ENCODE measurements around the gene UGT1A5. TPM values are rescaled to one million over a fixed set of nuclear protein-coding genes. Genes with fewer than 3 reads are reported as not detected.

The UGT1A5 gene
- total RNA-seq, 1 experiment from 2014 or later: not detected

DNA sequence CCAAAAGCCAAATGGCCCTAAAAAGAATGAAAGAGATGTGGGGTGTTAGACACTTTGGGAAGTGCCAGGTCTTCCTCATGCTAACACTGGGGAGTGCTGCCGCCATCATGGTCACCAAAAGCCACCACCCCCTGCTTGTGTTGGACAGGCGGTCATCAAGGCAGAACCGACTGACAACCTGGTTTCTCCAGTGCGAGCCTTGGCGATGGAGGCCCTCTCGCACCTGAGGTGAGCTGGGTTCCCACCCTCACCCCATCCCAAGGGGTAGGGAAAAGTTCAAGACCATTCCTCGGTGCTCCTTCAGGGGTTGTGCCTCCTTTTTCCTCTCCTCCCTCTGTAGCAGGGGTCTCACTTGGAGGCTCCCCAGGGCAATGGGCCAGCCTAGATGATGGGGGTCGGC lies 99.0 kb downstream of the UGT1A5 start (continued):
- TF ChIP-seq ZBTB33 (IDR thresholded peaks at IDR 0.05; ENCODE audit: extremely low read depth, insufficient replicate concordance, low read length): no peak
- no peak for TF ChIP-seq POLR2A (IDR thresholded peaks at IDR 0.05; ENCODE audit: borderline replicate concordance, extremely low read depth, insufficient read depth, insufficient read length)
- TF ChIP-seq ZNF274 (IDR thresholded peaks at IDR 0.05; ENCODE audit: low read depth, low read length): no peak
- no peak for TF ChIP-seq POLR2AphosphoS5 (IDR thresholded peaks at IDR 0.05; ENCODE audit: low read depth, low read length)
- TF ChIP-seq FOSL1 (IDR thresholded peaks at IDR 0.05; ENCODE audit: low read depth): no peak

GRCh38 chr2:233813236-233814055 lies 100.7 kb downstream of the UGT1A5 start:
- no peaks in the 10 kb centered on the region for H4K20me1 ChIP-seq (ENCODE audit: insufficient read depth)
- no peak overlapping the region for H3K27ac ChIP-seq (ENCODE audit: low read depth, low read length)
- BruUV-seq (replicated peaks): no TSS peak
- H3K79me2 ChIP-seq (ENCODE audit: insufficient read depth, low read length): no peaks in the 10 kb centered on the region
- ATAC-seq (no peak), DNase-seq (ENCODE audit: low read depth, low spot score) (no peak)
- POLR2A ChIA-PET: no interaction called here
- no peak overlapping the region for H2AFZ ChIP-seq (ENCODE audit: low read depth, low read length, poor library complexity, severe bottlenecking)
- intact Hi-C loops (cut with micrococcal nuclease): no loop called here
- H3K9me2 ChIP-seq (ENCODE audit: insufficient read depth): no peaks in the 10 kb centered on the region
- no peak overlapping the region for H3K4me2 ChIP-seq (ENCODE audit: low read length)
- no peak overlapping the region for H3K9ac ChIP-seq (ENCODE audit: low read length)
- no peaks in the 10 kb centered on the region; the same call in 1 of the 2 replicates for H3K27me3 ChIP-seq (ENCODE audit: insufficient read depth, low read length)
- RAD21 ChIA-PET (ENCODE audit: low non-redundant PET in 1 of 2, low total read pairs in 2 of 2, uncharacterized antibody in 2 of 2, unreplicated experiment in 2 of 2): no interaction called here
- no peaks in the 10 kb centered on the region for H3K4me1 ChIP-seq (ENCODE audit: control insufficient read depth in 1 of 2, insufficient read depth in 2 of 2, low read length in 2 of 2)
- no peak overlapping the region for H3K4me3 ChIP-seq (replicated peaks in 1 of 2; ENCODE audit: low read depth in 1 of 2, low read length in 2 of 2)
- no peaks in the 10 kb centered on the region for H3K36me3 ChIP-seq (ENCODE audit: control insufficient read depth in 1 of 2, insufficient read depth in 2 of 2, low read length in 2 of 2)
- CTCF ChIA-PET: no interaction called here
- no peaks in the 10 kb centered on the region for H3K9me3 ChIP-seq (ENCODE audit: control insufficient read depth in 1 of 2, insufficient read depth in 1 of 2, low read depth in 1 of 2, low read length in 2 of 2)
- TF ChIP-seq POLR2A (IDR thresholded peaks at IDR 0.05; ENCODE audit: borderline replicate concordance, extremely low read depth, insufficient read depth, insufficient read length): no peak
- no peak for TF ChIP-seq EZH2phosphoT487 (IDR thresholded peaks at IDR 0.05; ENCODE audit: borderline replicate concordance)
- no peak for TF ChIP-seq ATF3 (IDR thresholded peaks at IDR 0.05)
- no peak for TF ChIP-seq CBX3 (IDR thresholded peaks at IDR 0.05; ENCODE audit: low read depth)
- TF ChIP-seq, protein P1, sequence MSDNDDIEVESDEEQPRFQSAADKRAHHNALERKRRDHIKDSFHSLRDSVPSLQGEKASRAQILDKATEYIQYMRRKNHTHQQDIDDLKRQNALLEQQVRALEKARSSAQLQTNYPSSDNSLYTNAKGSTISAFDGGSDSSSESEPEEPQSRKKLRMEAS (IDR thresholded peaks at IDR 0.05): no peak
- no peak for TF ChIP-seq JUND (IDR thresholded peaks at IDR 0.05)
- TF ChIP-seq RAD21 (IDR thresholded peaks at IDR 0.05; ENCODE audit: low read depth): no peak
- no peak for TF ChIP-seq EZH2 (IDR thresholded peaks at IDR 0.05)
- no peak for TF ChIP-seq POLR2AphosphoS5 (IDR thresholded peaks at IDR 0.05; ENCODE audit: low read depth, low read length)
- TF ChIP-seq REST (IDR thresholded peaks at IDR 0.05; ENCODE audit: low read depth): no peak
- no peak for TF ChIP-seq ELF1 (IDR thresholded peaks at IDR 0.05; ENCODE audit: borderline replicate concordance, low read depth)
- no peak for TF ChIP-seq TCF7L2 (IDR thresholded peaks at IDR 0.05; ENCODE audit: borderline replicate concordance, extremely low read depth, insufficient read depth, insufficient read length)
- TF ChIP-seq EGR1 (IDR thresholded peaks at IDR 0.05; ENCODE audit: low read depth): no peak
- no peak for TF ChIP-seq SP1 (IDR thresholded peaks at IDR 0.05; ENCODE audit: low read depth)

All from HCT116 (cell line).